Measurements from ENCODE around the gene SERPINA4. TPM values are rescaled to one million over a fixed set of nuclear protein-coding genes. Genes with fewer than 3 reads are reported as not detected.
"Not testable (repeated sequence)": the region's sequence is repeated elsewhere in the genome, so short reads cannot be mapped to it uniquely, and the experiment has no call there.

SERPINA4 gene
- total RNA-seq, 1 experiment from 2014 or later = not detected

DNA sequence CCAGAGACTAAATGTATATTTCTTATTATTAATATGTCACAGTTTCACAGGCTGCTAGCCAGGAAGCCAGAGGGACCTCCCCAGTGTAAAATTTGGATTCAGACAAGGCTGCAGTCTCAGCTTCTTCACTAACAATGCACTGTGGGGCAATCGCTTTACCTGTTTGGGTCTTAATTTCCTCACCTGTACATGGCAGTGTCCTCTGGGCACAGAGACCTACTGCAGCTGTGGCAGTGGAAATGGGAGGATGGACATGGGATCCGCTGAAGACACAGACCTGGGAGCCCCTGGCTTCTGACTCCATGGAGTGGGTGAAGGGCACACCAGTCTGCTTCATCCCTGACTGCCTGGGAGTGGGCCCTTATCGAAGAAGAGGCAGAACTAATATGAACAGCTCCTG, 13.1 kb downstream of the SERPINA4 start:
- Histone ChIP-seq H2AFZ (ENCODE audit: low read length) (no peak overlapping the region), H3K9ac (ENCODE audit: low read length) (no peak overlapping the region), H3K9me3 (ENCODE audit: low read length) (no peaks in the 10 kb centered on the region), H3K4me1 (ENCODE audit: low read length) (no peaks in the 10 kb centered on the region), H3K9me2 (replicated peaks; ENCODE audit: insufficient read depth, low read length) (no peaks in the 10 kb centered on the region), H3K4me3 (ENCODE audit: low read length) (no peak overlapping the region), H3K27me3 (ENCODE audit: low read length) (no peaks in the 10 kb centered on the region; the same call in 1 of the 2 replicates), H4K20me1 (ENCODE audit: insufficient read depth, low read depth, low read length) (no peaks in the 10 kb centered on the region), H3K79me2 (ENCODE audit: low read length) (no peaks in the 10 kb centered on the region), H3K27ac (ENCODE audit: low read length) (no peak overlapping the region), H3K36me3 (ENCODE audit: insufficient read depth, low read length) (no peaks in the 10 kb centered on the region), H3K4me2 (ENCODE audit: low read depth, low read length, poor library complexity, severe bottlenecking) (no peak overlapping the region)
- DNase-seq = no peak

DNA sequence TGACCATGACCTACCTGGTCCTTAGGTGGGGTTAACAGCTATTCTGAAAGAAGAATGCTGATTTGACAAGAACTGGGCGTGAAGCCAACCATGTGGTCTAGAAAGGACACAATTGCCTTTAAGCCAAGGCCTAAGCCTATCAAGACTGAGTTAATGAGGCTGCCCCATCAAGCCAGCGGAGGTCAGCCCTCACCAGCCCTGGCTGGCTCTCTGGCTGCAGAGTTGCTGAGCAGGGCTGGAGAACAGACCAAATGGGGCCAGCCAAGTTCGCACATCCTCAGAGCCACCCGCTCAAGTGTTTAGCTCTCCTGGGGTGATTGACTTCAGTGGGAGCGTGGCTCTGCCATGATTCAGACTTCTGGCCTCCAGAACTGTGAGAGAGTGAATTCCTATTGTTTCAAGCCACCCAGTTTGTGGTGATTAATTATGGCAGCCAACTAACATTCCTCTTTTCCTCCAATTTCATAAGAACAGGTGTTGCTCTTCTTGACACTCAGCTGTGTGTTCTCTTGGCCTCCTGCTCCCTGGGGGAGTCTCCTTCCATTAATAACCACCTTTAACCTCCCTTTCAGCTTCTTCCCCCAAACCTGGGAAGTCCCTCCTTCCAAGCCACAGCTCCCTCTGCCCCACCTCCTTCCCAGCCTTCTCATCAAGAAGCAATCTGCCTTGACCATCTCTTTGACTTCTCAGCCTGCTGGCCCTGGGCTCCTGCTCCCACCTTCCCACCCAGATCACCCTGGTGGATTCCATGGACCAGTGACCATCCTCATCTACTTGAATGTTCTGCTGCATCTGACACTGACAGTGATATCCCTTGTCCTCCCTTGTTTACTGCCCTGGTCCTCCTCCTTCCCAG, 14.7 kb downstream of the SERPINA4 start:
- Histone ChIP-seq H3K9me2 (replicated peaks; ENCODE audit: insufficient read depth, low read length) (no peaks in the 10 kb centered on the region), H4K20me1 (ENCODE audit: insufficient read depth, low read depth, low read length) (no peaks in the 10 kb centered on the region), H3K36me3 (ENCODE audit: insufficient read depth, low read length) (no peaks in the 10 kb centered on the region), H3K4me3 (ENCODE audit: low read length) (no peak overlapping the region), H3K4me1 (ENCODE audit: low read length) (no peaks in the 10 kb centered on the region), H3K27ac (ENCODE audit: low read length) (no peak overlapping the region), H2AFZ (ENCODE audit: low read length) (no peak overlapping the region), H3K9ac (ENCODE audit: low read length) (no peak overlapping the region), H3K4me2 (ENCODE audit: low read depth, low read length, poor library complexity, severe bottlenecking) (no peak overlapping the region), H3K9me3 (ENCODE audit: low read length) (no peaks in the 10 kb centered on the region), H3K27me3 (ENCODE audit: low read length) (0 out of 2 replicates have a peak, but pooled peaks cover 3% of the 10 kb centered on the region), H3K79me2 (ENCODE audit: low read length) (no peaks in the 10 kb centered on the region)
- DNase-seq = no peak

DNA sequence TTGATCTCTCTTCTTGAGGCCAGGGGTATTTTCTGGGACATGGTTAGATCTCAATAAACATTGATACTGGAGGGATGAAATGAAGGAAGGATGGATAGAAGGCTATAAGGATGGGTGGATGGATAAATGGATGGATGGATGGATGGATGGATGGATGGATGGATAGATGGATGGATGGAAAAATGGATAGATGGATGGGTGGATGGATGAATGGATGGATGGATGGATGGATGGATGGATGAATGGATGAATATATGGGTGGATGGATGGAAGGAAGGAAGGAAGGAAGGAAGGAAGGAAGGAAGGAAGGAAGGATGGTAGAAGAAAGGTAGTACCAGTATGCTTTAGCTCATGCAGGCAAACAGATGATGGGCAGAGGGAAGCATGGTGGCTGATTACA, 16.2 kb downstream of the SERPINA4 start:
- H3K9ac ChIP-seq (ENCODE audit: low read length); H3K79me2 ChIP-seq (ENCODE audit: low read length); H3K9me2 ChIP-seq (replicated peaks; ENCODE audit: insufficient read depth, low read length); H3K4me2 ChIP-seq (ENCODE audit: low read depth, low read length, poor library complexity, severe bottlenecking); H4K20me1 ChIP-seq (ENCODE audit: insufficient read depth, low read depth, low read length); H2AFZ ChIP-seq (ENCODE audit: low read length); H3K27me3 ChIP-seq (ENCODE audit: low read length); H3K4me1 ChIP-seq (ENCODE audit: low read length); H3K36me3 ChIP-seq (ENCODE audit: insufficient read depth, low read length); H3K27ac ChIP-seq (ENCODE audit: low read length); DNase-seq; H3K4me3 ChIP-seq (ENCODE audit: low read length); H3K9me3 ChIP-seq (ENCODE audit: low read length): not testable (repeated sequence)

DNA sequence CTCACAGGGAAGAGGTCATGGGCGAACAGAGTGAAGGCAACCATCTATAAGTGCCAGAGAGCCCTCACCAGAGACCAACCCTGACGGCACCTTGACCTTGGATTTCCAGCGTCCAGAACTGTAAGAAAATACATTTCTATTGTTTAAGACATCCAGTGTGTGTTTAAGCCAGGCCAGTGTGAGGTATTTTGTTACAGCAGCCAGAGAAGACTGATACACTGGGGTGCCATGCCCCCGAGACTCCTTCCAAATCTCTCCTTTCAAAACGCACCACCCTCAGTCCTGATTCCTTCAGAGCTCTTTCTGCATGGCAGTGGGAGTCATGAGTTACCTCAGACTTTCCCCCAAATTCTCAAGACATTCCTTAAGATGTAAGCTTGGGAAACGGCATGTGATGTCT, 17.5 kb downstream of the SERPINA4 start:
- no peaks in the 10 kb centered on the region for H3K4me1 ChIP-seq (ENCODE audit: low read length)
- no peak overlapping the region for H3K9ac ChIP-seq (ENCODE audit: low read length)
- no peak overlapping the region for H3K27ac ChIP-seq (ENCODE audit: low read length)
- H3K4me3 ChIP-seq (ENCODE audit: low read length) = no peak overlapping the region
- H4K20me1 ChIP-seq (ENCODE audit: insufficient read depth, low read depth, low read length) = no peaks in the 10 kb centered on the region
- no peaks in the 10 kb centered on the region for H3K9me3 ChIP-seq (ENCODE audit: low read length)
- H2AFZ ChIP-seq (ENCODE audit: low read length) = no peak overlapping the region
- DNase-seq = no peak
- H3K79me2 ChIP-seq (ENCODE audit: low read length) = no peaks in the 10 kb centered on the region
- H3K4me2 ChIP-seq (ENCODE audit: low read depth, low read length, poor library complexity, severe bottlenecking) = no peak overlapping the region
- 0 out of 2 replicates have a peak, but pooled peaks cover 3% of the 10 kb centered on the region for H3K27me3 ChIP-seq (ENCODE audit: low read length)
- no peaks in the 10 kb centered on the region for H3K9me2 ChIP-seq (replicated peaks; ENCODE audit: insufficient read depth, low read length)
- H3K36me3 ChIP-seq (ENCODE audit: insufficient read depth, low read length) = no peaks in the 10 kb centered on the region

DNA sequence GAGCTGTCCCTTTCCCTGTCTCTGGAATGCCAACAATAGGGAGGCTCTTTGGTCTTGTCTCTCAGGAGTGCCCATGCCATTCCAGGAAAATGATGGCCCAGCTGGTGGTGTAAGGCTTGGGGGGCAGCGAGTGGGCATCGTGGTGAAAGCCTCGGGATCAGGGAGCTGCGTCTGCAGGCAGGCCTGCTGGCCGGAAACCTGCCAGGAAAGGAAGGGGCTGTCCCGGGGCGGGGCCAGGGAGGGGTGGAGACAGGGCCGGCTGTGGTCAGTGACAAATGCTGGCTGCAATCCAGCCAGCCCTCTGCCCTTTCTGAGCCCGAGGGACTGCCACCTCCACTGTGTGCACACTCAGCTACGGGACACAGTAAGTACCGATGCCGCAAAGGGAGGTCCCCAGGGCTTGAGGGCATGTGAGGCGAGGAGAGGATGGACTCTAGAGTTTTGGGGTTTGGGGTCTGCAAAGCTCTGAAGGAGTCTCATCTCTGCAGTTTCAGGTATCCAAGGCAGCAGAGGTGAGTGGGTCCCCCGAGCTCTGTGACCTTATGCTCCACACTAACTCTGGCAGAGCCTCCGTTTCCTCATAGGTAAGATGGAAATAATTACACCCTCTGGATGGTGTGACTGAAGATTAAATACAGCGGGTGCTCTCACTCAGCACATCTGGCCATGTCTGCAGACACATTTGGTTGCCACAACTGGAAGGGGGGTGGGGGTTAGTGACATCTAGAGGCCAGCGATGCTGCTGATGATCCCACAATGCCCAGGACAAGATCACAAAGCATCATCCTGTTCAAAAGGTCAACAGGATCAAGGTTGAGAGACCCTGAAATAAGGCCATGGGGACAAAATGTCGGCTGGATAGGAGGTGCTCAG, 20.1 kb downstream of the SERPINA4 start, which contains the start of gene SERPINA5:
SERPINA5 (plus strand) TSS at position 300 of the 873 bp plus-strand sequence. CDS start 5,937 bp downstream, outside the sequence.
- DNase-seq = no peak
- Histone ChIP-seq H3K36me3 (ENCODE audit: insufficient read depth, low read length) (no peaks in the 10 kb centered on the region), H3K9me3 (ENCODE audit: low read length) (no peaks in the 10 kb centered on the region), H3K27ac (ENCODE audit: low read length) (no peak within 1 kb of the TSS), H3K79me2 (ENCODE audit: low read length) (no peaks in the 10 kb centered on the region), H3K4me3 (ENCODE audit: low read length) (no peak within 1 kb of the TSS), H3K4me2 (ENCODE audit: low read depth, low read length, poor library complexity, severe bottlenecking) (no peak within 1 kb of the TSS), H2AFZ (ENCODE audit: low read length) (no peak within 1 kb of the TSS), H3K27me3 (ENCODE audit: low read length) (0 out of 2 replicates have a peak, but pooled peaks cover 3% of the 10 kb centered on the region), H4K20me1 (ENCODE audit: insufficient read depth, low read depth, low read length) (no peaks in the 10 kb centered on the region), H3K9me2 (replicated peaks; ENCODE audit: insufficient read depth, low read length) (no peaks in the 10 kb centered on the region), H3K4me1 (ENCODE audit: low read length) (no peaks in the 10 kb centered on the region), H3K9ac (ENCODE audit: low read length) (no peak within 1 kb of the TSS)

DNA sequence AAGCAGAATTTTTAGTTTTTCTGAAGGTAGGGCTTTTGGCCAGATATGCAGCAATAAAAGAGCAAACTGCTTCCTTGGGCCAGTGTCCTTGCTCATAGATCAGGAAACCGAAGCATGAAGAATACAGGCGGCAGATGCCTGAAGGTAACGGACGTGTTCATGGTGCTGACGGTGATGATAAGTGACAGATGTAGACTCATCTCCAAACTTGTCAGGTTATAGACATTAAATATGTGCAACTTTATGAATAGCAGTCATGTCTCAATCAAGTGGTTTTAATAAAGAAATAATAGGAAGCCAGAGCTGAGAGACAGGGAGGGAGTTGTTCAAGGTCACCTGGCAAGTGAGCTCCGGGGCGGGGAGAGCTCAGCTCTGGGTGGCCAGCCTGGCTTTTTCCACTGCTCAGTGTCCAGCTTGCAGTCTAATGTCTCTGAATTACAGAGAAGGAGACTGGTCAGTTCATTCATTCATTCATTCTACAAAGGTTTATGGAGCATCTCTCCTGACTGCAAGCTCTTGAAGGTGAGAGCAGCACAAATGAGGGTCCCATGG, 21.0 kb downstream of the SERPINA4 start:
- no peak overlapping the region for H3K9ac ChIP-seq (ENCODE audit: low read length)
- no peaks in the 10 kb centered on the region for H3K9me3 ChIP-seq (ENCODE audit: low read length)
- no peak for DNase-seq
- H3K4me1 ChIP-seq (ENCODE audit: low read length) = no peaks in the 10 kb centered on the region
- H3K9me2 ChIP-seq (replicated peaks; ENCODE audit: insufficient read depth, low read length) = no peaks in the 10 kb centered on the region
- no peaks in the 10 kb centered on the region for H4K20me1 ChIP-seq (ENCODE audit: insufficient read depth, low read depth, low read length)
- no peak overlapping the region for H2AFZ ChIP-seq (ENCODE audit: low read length)
- H3K27ac ChIP-seq (ENCODE audit: low read length) = no peak overlapping the region
- no peaks in the 10 kb centered on the region for H3K79me2 ChIP-seq (ENCODE audit: low read length)
- 0 out of 2 replicates have a peak, but pooled peaks cover 3% of the 10 kb centered on the region for H3K27me3 ChIP-seq (ENCODE audit: low read length)
- no peaks in the 10 kb centered on the region for H3K36me3 ChIP-seq (ENCODE audit: insufficient read depth, low read length)
- no peak overlapping the region for H3K4me2 ChIP-seq (ENCODE audit: low read depth, low read length, poor library complexity, severe bottlenecking)
- no peak overlapping the region for H3K4me3 ChIP-seq (ENCODE audit: low read length)

DNA sequence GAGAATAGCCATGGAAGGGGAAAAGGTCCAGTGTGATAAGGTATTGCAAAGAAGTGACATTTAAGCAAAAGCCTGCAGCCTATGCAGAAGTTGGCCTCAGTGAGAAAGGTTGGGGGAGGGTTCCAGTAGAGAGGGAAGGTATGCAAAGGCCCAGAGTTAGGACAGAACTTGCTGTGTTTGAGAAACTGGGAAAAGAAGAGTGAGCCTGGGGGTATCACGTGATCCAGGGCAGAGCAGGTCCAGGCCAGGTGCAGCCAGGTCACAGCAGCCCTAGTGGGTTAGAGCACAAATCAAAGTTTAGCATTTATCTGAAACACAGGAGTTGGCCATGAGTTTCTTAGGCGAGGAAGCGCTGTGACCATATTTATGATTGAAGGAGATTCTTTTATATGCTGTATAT, 21.6 kb downstream of the SERPINA4 start:
- H3K27ac ChIP-seq (ENCODE audit: low read length) = no peak overlapping the region
- H3K9ac ChIP-seq (ENCODE audit: low read length) = no peak overlapping the region
- no peaks in the 10 kb centered on the region for H3K79me2 ChIP-seq (ENCODE audit: low read length)
- no peak overlapping the region for H3K4me3 ChIP-seq (ENCODE audit: low read length)
- no peaks in the 10 kb centered on the region for H3K36me3 ChIP-seq (ENCODE audit: insufficient read depth, low read length)
- no peaks in the 10 kb centered on the region for H4K20me1 ChIP-seq (ENCODE audit: insufficient read depth, low read depth, low read length)
- DNase-seq = no peak
- H3K9me2 ChIP-seq (replicated peaks; ENCODE audit: insufficient read depth, low read length) = no peaks in the 10 kb centered on the region
- H3K4me1 ChIP-seq (ENCODE audit: low read length) = no peaks in the 10 kb centered on the region
- H3K9me3 ChIP-seq (ENCODE audit: low read length) = no peaks in the 10 kb centered on the region
- no peak overlapping the region for H3K4me2 ChIP-seq (ENCODE audit: low read depth, low read length, poor library complexity, severe bottlenecking)
- H3K27me3 ChIP-seq (ENCODE audit: low read length) = 0 out of 2 replicates have a peak, but pooled peaks cover 3% of the 10 kb centered on the region
- H2AFZ ChIP-seq (ENCODE audit: low read length) = no peak overlapping the region

DNA sequence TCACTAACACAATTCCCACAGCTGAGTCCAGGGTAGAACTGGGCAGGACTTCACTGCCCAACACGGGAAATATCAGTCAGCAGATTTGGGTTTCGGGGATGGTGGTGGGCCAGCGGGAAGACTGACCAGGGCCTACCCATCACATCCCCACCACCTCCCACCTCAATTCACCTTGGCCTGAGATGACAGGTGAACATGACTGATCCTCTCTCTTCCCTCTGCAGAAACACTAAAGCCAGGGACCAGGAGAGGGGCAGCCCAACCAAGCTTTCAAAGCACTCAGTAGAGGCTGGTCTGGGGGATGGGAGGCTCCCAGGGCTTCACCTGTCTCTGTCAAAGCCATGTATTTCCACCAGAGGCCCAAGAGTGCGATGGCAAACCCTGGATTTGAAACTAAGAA, 22.3 kb downstream of the SERPINA4 start:
- no peaks in the 10 kb centered on the region for H3K9me3 ChIP-seq (ENCODE audit: low read length)
- H3K36me3 ChIP-seq (ENCODE audit: insufficient read depth, low read length) = no peaks in the 10 kb centered on the region
- H3K4me2 ChIP-seq (ENCODE audit: low read depth, low read length, poor library complexity, severe bottlenecking) = no peak overlapping the region
- H3K9ac ChIP-seq (ENCODE audit: low read length) = no peak overlapping the region
- H3K79me2 ChIP-seq (ENCODE audit: low read length) = no peaks in the 10 kb centered on the region
- no peaks in the 10 kb centered on the region for H4K20me1 ChIP-seq (ENCODE audit: insufficient read depth, low read depth, low read length)
- no peak for DNase-seq
- H3K4me3 ChIP-seq (ENCODE audit: low read length) = no peak overlapping the region
- H3K4me1 ChIP-seq (ENCODE audit: low read length) = no peaks in the 10 kb centered on the region
- no peaks in the 10 kb centered on the region for H3K9me2 ChIP-seq (replicated peaks; ENCODE audit: insufficient read depth, low read length)
- H3K27ac ChIP-seq (ENCODE audit: low read length) = no peak overlapping the region
- no peak overlapping the region for H2AFZ ChIP-seq (ENCODE audit: low read length)
- 0 out of 2 replicates have a peak, but pooled peaks cover 3% of the 10 kb centered on the region for H3K27me3 ChIP-seq (ENCODE audit: low read length)

All from Karpas-422 (cell line).